ENCODE data around the gene MMGT1.

MMGT1 gene

DNA sequence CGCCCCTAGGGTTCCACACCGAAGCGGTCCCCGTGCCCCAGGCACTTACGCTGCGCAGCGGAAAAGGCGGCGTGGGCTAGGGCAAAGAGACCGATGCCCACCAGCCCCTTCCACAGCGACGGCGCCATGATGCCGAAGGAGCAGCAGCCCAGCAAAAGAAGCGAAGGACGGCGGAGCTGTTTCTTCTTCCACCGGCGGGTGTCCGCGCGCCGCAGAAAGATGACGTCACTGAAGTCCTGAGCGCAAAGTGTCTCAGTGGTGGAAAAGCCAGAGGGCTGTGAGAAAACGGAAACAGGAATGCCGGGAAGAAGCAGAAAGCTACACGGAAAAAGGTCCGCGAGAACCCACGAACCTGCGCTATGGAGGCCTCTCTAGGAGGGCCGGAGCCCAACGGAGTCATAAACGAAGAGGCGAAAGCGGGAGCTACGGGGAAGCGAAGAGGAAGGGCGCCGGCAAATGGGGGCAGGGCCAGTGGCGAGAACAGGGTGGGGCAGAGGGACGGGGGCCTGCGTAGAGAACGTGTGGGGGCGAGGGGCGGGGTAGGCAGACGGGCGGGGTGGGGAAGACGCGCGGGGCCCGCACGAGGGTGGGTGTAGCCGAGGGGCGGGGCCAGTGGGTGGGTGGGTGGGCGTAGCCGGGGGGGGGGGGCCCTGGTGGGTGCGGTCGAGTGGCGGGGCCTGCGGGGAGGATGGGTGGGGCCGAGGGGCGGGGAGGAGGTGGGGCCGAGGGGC is at the start of gene MMGT1:
TSS of gene MMGT1 (minus strand) at position 441 of the 731 bp plus-strand sequence. CDS start at position 128, 313 bp downstream.
- DNase-seq (ENCODE audit: low read depth in 2 of 2): peak; percentile 63 to 69

DNA sequence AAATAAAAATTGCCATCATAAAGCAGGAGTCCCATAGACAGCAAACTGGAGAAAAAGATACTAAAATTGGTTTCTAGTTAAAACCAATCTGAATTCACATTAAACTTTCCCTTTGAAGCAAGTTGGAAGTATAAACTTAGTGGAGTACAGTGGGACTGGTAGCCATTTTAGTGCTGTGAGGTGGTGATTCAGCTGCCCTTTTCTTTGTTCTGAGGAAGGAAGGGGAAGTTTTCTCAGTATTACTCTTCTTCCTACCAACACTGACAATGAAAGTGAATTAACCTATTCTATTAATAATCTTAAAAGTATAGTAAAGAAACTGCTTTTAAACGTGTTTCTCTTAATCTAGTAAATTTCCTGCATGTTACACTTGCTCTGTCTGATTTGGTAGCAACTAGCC is 48.1 kb upstream of the MMGT1 start:
- DNase-seq (ENCODE audit: low read depth in 2 of 2): no peak

DNA sequence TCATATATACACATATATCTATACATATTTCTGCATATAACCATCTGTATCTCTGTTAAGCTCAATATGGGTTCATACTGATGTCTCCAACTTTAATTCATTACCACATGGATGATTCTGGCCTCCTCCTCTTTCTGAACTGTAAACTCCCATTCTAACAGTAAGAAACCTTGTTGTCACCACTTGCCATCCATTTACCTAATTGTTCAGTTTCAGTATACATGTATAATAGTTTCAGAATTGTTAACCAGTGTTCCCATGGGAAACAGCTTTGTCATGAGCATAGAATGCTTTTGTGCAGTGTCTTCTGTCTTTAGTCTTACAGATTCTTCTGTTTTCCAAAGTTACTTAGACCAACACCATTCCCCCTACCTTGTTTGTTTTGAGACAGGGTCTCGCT is 47.4 kb upstream of the MMGT1 start:
- no peak for DNase-seq (ENCODE audit: low read depth in 2 of 2)

DNA sequence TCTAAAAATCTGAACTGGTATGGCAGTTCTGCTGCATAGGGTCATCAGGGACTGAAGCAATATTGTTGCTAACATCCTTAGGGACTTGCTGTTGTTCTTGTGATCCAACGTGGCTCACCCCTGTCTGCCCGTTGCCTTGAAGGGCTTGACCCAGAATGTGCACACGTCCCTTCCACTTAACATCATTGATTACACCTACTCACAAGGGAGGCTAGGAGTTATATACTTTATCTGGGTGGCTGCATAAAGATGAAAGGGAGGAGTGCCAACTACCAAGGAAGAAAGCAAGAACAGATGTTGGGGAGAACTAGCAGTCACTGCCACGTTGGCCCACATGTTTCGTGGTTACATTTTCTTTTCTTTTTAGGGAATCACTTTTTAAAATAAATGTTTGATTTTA is 45.4 kb upstream of the MMGT1 start:
- DNase-seq (ENCODE audit: low read depth in 2 of 2): no peak

DNA sequence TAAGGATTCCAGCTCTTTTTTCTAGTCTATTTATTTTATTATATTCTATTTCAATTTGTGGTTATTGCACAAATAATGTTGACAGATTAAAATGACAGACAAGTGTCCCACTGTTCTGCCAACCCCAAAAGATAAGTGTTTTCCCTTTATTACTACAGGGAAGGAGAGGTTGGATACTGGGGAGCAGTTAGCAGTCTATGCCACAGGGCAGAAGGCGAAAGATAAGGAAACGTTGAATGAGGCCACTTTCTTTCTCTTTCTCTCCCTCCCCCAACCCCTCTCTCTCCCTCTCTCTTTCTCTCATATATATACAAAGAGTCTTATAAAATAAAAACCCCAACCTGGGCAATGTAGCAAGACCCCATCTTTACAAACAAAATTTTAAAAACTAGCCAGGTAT is 43.1 kb upstream of the MMGT1 start:
- no peak for DNase-seq (ENCODE audit: low read depth in 2 of 2)

DNA sequence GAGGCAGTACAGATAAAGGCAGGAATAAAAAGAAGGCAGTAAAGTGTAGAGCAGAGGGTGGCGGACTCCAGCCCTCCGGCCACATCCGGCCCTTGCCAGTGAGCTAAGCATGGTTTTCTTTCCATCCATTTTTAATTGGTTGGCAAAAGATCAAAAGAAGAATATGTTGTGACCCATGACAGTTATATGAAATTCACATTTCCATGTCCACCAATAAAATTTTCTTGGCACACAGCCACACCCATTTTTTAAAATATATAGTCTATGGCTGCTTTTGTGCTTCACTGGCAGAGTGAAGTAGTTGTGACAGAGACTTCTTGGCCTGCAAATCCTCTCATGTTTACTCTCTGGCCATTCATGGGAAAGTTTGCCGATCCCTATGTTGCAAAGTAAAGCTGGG is 41.2 kb upstream of the MMGT1 start:
- no peak for DNase-seq (ENCODE audit: low read depth in 2 of 2)

DNA sequence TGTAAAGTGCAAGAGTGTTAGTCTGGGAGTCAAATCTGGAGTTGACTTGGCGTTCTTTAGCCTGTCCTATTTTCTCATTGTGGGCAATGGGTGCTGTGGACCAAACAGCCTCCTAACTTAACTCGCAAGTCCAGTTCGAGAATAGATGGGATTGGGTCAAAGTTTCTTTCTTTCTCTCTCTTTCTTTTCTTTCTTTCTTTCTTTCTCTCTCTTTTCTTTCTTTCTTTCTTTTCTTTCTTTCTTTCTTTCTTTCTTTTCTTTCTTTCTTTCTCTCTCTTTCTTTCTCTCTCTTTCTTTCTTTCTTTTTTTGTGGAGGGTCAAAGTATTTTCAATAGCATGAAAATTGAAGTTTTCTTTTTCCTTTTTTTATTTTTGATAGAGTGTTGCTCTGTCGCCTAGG is 14.5 kb upstream of the MMGT1 start:
- DNase-seq (ENCODE audit: low read depth in 2 of 2): no peak

DNA sequence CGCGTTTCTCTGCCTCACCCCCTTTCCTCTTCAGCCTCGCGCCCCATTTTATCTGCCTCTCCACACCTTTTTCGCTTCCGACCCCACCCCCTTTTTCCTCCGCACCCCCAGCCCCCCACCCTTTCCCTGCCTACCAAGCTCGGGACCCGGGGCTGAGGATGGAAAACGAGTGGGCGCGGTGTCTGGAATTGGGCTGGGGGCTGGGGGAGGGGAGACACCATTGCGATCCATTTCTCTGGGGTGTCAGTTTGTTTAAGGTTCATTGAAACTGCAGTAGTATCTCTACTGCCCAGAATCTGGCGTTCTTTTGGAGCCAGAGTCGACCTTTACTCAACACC is 12.2 kb upstream of the MMGT1 start:
- no peak for DNase-seq (ENCODE audit: low read depth in 2 of 2)

DNA sequence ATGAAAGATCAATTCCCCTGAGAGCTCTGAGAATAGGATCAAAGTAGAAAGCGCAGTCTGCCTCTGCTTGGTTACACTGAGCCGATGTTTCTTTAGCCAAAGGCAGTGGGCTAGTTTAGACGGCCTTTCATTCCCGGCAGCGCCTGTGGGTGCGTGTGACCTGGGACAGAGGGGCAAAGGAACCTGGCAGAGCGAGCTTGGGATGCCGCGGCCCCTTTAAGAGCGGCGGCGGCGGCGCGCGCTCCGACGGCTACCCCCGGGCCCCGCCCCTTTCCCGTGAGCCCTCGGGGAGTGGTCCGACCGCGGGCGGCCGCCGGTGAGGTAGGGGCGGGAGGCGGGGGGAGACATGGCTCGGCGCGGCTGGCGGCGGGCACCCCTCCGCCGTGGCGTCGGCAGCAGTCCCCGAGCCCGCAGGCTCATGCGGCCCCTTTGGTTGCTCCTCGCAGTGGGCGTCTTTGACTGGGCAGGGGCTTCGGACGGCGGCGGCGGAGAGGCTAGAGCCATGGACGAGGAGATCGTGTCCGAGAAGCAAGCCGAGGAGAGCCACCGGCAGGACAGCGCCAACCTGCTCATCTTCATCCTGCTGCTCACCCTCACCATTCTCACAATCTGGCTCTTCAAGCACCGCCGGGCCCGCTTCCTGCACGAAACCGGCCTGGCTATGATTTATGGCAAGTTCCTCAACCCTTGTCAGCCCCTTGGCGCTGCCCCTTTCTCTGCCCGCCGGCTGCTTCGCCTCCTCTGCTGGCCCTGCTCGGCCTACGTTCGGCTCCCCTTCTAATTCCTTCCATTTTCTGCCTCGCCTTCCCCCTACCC is 11.6 kb upstream of the MMGT1 start, which contains the start of gene SLC9A6:
TSS of gene SLC9A6 (plus strand) at position 279 of the 816 bp plus-strand sequence. CDS start at position 503, 224 bp downstream.
- DNase-seq (ENCODE audit: low read depth in 2 of 2): peak; percentile 40 to 54

DNA sequence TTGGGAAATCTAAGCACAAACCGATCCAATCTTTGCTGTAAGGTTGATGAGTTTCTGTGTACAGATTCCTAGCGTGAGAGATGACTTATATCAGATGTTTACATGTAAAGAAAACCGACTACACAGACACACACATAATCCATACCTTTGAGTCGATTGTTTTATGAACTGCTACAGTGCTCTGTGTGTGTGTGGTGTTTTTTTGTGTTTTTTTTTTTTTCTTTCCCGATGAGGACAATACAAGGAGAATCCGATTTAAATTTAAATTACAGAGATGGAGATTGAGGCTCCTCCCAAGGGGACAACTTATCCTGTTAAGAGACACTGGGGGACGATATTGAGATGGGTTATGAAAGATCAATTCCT is 11.0 kb upstream of the MMGT1 start:
- DNase-seq (ENCODE audit: low read depth in 2 of 2): no peak

DNA sequence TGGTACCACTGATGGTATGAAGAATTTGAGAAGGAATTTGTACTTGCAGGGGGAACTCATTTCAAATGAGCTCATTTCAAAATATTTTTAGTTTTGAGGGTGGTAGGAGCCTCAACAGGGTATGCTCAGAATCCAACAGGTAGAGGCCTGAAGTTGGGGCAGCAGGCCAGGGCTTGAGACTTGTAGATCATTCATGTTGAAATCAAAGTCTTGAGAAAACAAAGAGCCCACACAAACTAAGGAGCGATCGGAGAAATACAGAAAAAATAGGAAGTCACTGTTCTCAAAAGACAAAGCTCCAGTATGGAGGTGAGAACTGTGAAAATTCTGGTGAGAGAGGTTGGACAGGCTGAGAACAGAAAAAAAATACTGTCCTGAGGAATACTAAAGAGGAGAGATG is 10.5 kb upstream of the MMGT1 start:
- DNase-seq (ENCODE audit: low read depth in 2 of 2): no peak

DNA sequence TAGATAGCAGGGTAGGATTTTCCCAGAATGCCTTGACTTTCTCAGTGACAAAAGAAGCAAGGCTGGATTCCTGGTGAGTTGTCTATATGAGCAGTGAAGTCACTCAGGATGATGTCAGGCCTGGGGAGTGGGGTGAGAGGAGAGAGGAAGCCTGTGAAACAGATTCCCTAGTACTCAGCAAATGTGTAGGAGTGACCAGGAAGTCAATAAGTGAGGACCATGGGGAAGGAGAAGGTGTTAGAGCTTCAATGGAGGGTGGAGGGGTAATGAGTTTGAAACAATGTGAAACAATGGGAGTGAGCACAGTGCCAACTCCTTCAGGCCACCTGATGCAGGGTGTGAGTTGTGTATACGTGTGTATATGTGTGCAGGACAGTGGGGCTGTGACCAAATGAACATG is 9.1 kb upstream of the MMGT1 start:
- DNase-seq (ENCODE audit: low read depth in 2 of 2): no peak

DNA sequence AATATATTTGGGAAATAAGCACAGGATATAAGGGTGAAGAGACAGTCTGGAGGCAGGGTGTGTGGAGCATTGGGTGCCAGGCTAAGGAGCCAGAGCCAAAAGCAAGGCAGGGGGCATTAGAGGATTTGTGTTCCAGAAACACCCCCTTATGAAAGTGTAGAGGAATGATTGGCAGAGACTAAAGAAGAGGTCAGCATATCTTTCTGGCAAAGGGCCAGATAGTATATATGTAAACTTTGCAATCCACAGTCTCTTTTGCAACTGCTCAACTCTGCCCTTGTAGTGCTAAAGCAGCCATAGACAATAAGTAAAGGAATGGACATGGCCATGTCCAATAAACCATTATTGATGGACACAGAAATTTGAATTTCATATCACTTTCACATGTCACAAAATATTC is 7.9 kb upstream of the MMGT1 start:
- no peak for DNase-seq (ENCODE audit: low read depth in 2 of 2)

DNA sequence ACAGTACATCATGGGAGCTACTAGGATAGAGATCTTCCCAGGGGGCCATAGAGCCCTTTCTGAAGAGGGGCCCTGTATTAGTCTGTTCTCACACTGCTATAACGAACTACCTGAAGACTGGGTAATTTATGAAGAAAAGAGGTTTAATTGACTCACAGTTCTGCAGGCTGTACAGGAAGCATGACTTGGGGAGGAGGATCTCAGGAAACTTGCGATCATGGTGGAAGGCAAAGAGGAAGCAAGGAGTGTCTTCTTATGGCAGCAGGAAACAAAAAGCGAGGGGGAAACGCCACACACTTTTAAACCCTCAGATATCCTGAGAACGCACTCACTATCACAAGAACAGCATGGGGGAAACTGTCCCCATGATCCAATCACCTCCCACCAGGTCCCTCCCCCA is 7.2 kb upstream of the MMGT1 start:
- DNase-seq (ENCODE audit: low read depth in 2 of 2): no peak

DNA sequence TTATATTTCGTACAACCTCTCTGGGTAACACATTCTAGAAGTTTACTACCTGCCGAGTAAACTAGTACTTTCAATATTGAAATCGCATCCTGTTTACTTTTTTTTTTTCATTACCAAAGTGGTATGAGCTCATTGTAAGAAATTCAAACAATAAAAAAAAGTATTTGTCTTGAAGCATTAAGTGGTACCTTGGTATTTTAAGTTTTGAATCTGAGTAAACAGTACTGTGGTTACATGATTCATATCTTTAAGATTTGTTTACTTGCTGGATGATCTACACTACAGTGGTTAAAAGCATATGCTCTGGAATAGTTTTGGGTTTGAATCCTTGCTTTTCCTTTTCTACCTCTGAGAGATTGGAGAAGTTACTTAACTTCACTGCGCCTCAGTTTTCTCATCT is 3.8 kb upstream of the MMGT1 start:
- no peak for DNase-seq (ENCODE audit: low read depth in 2 of 2)

DNA sequence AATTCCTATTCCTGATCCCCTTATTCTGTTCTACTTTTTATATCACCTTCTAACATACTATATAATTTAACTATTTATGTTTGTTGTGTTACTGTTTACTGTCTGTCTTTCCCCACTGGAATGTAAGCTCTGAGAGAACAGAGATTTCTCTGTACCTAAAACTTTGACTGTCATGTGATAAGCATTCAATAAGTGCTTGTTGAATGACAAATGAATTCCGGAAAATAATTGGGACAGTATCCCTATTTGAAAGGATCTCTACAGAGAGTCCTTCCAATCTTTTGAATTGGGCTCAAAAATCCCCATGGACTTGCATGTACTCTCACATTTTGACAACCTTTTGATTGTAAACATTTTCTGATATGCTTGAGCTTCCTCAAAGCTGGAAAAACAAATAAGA is 1.6 kb upstream of the MMGT1 start:
- DNase-seq (ENCODE audit: low read depth in 2 of 2): no peak

DNA sequence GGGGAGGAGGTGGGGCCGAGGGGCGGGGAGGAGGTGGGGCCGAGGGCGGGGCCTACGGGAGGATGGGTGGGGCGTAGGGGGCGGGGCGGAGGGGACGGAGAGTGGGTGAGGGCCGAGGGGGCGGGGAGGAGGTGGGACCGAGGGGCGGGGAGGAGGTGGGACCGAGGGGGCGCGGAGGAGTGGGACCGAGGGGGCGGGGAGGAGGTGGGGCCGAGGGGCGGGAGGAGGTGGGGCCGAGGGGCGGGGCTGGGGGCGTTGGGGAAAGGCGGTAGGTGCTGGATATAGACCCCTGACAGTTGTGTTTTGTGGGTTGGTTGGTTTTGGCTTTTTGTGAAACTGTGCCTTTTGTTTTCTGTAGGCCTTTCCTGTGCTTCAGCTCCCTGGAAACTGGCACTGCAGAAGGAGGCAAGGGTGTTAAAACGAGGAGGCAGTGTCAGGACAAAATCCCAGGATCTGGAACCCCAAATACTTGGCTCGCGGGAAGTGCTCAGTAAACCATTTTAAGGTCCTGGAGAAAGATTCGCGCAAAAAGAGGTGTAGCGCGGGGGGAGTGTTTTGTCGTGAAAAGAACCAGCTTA is 580 bp upstream of the MMGT1 start:
- peak; percentile 43 to 47 for DNase-seq (ENCODE audit: low read depth in 2 of 2)

DNA sequence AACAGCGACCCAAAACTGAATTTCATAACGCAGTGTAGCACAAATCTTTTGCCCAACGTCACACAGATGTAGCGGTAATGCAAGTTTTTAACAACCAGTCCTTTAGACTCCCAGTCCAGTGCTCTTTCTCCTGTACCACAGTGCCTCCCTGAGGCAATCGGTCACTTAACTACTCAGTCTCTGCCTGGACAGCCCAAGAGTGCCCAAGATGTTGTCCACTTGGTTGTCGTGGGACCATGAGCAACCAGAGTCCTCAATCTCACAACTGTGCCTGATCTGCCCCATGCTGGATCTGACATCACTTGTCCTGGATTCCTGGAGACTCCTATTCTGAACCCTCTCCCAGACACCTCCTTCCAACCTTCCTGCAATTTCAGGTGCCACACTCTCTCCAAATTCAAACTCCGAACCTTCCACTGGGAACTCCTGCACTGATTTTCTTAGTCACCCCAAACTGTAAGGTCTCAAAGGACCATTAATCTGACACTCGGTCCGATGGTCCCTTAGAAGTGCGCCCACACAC is 702 bp downstream of the MMGT1 start:
- no peak for DNase-seq (ENCODE audit: low read depth in 2 of 2)

DNA sequence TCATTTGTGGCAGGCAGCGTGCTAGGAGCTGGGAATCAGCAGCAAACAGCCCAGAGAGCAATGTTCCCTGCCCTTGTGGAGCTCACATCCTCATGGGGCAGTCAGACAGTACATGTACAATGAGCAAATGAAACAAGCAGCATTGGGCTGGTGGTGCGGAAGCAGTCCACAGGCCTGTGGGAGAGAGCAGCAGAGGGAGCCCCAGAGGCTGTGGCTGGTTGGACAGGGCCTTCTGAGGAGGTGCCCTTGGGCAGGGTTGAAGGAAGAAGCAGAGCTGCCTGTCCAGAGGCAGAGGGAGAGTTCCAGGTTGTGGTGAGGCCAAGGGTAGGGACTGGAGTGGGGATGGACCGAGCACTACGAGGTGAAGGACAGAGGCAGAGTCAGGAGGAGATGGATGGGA is 22.5 kb downstream of the MMGT1 start:
- no peak for DNase-seq (ENCODE audit: low read depth in 2 of 2)

DNA sequence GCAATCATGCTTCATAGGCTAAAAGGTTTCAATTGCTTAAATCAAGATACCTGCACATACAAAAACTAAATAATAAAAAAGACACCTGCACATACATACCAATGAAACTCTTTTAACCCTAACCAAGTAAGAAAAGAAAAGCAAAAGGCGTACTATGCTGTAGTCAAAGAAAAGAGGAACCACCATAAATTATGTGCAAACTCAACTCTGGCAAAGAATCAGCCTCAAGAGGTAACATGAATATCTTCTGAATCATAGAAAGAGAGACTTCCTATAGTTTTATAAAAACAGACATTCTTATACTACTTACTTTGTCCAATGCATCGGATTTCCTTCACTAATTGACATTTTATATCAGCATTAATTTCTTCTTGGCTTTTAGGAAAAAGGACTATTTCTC is 29.3 kb downstream of the MMGT1 start:
- DNase-seq (ENCODE audit: low read depth in 2 of 2): no peak

DNA sequence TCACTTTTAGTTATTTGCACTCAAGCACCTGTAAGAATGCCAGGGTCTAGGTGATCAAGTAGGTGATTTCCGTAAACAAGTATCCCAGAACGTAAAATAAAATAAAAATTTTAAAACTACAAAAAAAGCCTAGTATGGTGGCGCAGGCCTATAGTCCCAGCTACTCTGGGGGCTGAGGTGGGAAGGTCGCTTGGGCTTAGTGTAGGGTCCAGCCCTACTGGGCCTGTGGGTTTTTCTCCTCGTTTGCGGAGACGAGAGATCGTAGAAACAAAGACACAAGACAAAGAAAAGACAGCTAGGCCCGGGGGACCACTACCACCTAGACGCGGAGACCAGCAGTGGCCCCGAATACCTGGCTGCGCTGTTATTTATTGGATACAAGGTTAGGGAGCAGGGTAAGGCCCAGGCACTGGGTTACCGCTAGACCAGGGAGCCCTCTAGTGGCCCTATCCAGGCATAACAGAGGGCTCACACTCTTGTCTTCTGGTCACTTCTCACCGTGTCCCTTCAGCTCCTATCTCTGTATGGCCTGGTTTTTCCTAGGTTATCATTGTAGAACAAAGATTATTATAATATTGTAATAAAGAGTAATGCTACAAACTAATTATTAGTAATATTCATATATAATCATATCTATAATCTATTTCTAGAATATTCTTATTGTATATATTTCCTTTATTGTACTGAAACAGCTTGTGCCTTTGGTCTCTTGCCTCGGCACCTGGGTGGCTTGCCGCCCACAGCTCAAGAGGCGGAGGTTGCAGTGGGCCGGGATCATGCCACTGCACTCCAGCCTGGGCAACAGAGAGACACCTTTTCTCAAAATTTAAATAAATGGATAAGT is 41.9 kb downstream of the MMGT1 start:
- DNase-seq (ENCODE audit: low read depth in 2 of 2): peak; percentile 12 to 33

DNA sequence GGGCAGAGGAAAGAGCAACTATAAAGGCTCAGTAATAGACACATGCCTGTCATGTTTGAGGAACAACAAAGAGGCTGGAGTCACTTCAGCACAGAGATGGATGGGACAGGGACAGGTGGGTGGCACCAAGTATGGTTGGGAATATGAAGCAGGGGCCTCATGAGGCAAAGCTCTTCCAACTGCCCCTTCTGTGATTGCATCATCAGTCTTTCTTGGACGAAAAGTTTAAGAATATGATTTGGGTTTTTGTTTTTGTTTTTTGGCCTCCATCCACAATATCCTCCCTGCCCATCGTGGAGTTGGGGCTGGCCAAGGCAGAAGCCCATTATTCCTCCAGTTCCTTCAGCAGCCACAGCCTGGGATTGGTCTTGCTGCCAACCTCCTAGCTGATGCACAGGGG is 45.9 kb downstream of the MMGT1 start:
- DNase-seq (ENCODE audit: low read depth in 2 of 2): no peak

Measured in activated CD4-positive, alpha-beta T cell treated with anti-CD3 and anti-CD28 coated beads for 24 hours (primary cell).